Upper lobe of left lung (tissue), 6 donors: ENCODE measurements around the gene SLC25A13. TPM values are rescaled to one million over a fixed set of nuclear protein-coding genes. Genes with fewer than 3 reads are reported as not detected.

Source experiments
- ATAC-seq, 2 donors: fragments of 200-7000 bp; cut with Tn5 transposase; one replicate each; pipeline ENCODE4 v1.9.1; 2022; ENCODE audit warnings: mild to moderate bottlenecking in 2 of 2, moderate library complexity in 2 of 2; ENCODE audit not compliant: low FRiP score in 2 of 2
- DNase-seq, 2 donors: peaks; one replicate each; pipeline ENCODE4 v3.0.0-alpha.2; 2019 to 2020
- H3K27ac ChIP-seq, 4 donors: fragments of 200-600 bp; sonication (generic); one replicate each; pipeline ENCODE4 v1.5.1; 2016 to 2019
- H3K27me3 ChIP-seq, 4 donors: fragments of 200-600 bp; sonication (generic); one replicate each; pipeline ENCODE4 v1.5.1; 2017 to 2019
- H3K36me3 ChIP-seq, 4 donors: fragments of 200-600 bp; sonication (generic); one replicate each; pipeline ENCODE4 v1.5.1; 2016 to 2019
- H3K4me1 ChIP-seq, 4 donors: fragments of 200-600 bp; sonication (generic); one replicate each; pipeline ENCODE4 v1.5.1; 2018 to 2019
- H3K4me3 ChIP-seq, 4 donors: fragments of 200-600 bp; sonication (generic); one replicate each; pipeline ENCODE4 v1.5.1; 2017 to 2019; ENCODE audit warnings: mild to moderate bottlenecking in 2 of 4, moderate library complexity in 1 of 4
- H3K9me3 ChIP-seq, 4 donors: fragments of 200-600 bp; sonication (generic); one replicate each; pipeline ENCODE4 v1.5.1; 2018 to 2019
- EP300 ChIP-seq, 4 donors: sonication (generic); formaldehyde crosslinking; IDR thresholded peaks; one replicate each; pipeline ENCODE4 v1.5.1; 2017; ENCODE audit warnings: antibody characterized with exemption in 4 of 4, control low read depth in 2 of 4
- POLR2A ChIP-seq, 4 donors: fragments of 450-650 bp; IDR thresholded peaks; one replicate each; pipeline ENCODE4 v1.5.1; 2016 to 2017; ENCODE audit warnings: antibody characterized with exemption in 4 of 4, mild to moderate bottlenecking in 2 of 4
- POLR2AphosphoS5 ChIP-seq, 2 donors: sonication (generic); formaldehyde crosslinking; IDR thresholded peaks; one replicate each; pipeline ENCODE4 v1.5.1; 2017; ENCODE audit warnings: antibody characterized with exemption in 2 of 2
- WGBS, 2 donors: methylation state at CpG; one replicate each; pipeline ENCODE4 v1.1.5; 2017 to 2018; 5-methylcytosine and 5-hydroxymethylcytosine counted together
- total RNA-seq, 6 donors: library from RNA; depleted of rRNA in 4 of 6; stranded (reverse); fragments of >200 nt in 4 of 6; gene quantifications; one replicate each; pipeline versions ENCODE4 v1.1.0 to v1.2.1, GENCODE V29; 2016 to 2021
- TF ChIP-seq, protein P1 (sequence below), 6 experiments: fragments of 450-650 bp in 4 of 6; fragments of 200-600 bp in 2 of 6; sonication (generic) in 2 of 6; IDR thresholded peaks; one replicate each; pipeline ENCODE4 v1.5.1; 2016 to 2019; ENCODE audit warnings: antibody characterized with exemption in 6 of 6
- donor health status: DM: no; HTN: no; CAD: no; lungs with moderate emphysema.
- donor health status: DM: no; HTN: yes; CAD: no; lungs with severe emphysema.

Gene SLC25A13
- total RNA-seq, 6 donors from 2014 or later = 21.4 to 39.7 (median 30.8) TPM

DNA sequence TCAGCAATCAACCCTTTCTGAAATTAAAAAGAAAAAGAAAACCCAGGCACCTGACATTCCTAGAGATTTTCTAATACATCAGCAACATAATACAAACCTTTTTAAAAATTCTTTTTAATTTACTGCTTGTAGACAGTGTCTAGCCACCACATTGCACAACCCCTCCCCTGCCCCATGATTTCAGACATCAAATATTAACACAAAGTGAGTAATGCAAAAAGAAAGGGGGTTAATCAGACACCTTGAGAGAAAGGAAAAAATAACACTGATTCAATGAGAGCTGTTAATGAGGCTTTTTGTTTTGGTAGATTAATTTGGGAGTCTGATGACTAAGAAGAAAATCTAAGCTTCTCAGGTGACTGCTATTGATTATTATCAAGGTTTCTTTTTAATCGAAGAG lies 55.3 kb downstream of the SLC25A13 start:
- H3K9me3 ChIP-seq = no peaks in the 10 kb centered on the region
- ATAC-seq = no peak
- WGBS, 2 donors = 94 to 97% methylated on average over 1 of the region's 1 CpG
- TF ChIP-seq POLR2A (IDR thresholded peaks at IDR 0.05) (no peak), POLR2AphosphoS5 (IDR thresholded peaks at IDR 0.05) (no peak)
- TF ChIP-seq, protein P1, sequence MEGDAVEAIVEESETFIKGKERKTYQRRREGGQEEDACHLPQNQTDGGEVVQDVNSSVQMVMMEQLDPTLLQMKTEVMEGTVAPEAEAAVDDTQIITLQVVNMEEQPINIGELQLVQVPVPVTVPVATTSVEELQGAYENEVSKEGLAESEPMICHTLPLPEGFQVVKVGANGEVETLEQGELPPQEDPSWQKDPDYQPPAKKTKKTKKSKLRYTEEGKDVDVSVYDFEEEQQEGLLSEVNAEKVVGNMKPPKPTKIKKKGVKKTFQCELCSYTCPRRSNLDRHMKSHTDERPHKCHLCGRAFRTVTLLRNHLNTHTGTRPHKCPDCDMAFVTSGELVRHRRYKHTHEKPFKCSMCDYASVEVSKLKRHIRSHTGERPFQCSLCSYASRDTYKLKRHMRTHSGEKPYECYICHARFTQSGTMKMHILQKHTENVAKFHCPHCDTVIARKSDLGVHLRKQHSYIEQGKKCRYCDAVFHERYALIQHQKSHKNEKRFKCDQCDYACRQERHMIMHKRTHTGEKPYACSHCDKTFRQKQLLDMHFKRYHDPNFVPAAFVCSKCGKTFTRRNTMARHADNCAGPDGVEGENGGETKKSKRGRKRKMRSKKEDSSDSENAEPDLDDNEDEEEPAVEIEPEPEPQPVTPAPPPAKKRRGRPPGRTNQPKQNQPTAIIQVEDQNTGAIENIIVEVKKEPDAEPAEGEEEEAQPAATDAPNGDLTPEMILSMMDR (IDR thresholded peaks at IDR 0.05) = no peak
- H3K36me3 ChIP-seq = peaks cover 0 to 11% (median 3%) of the 10 kb centered on the region in 4 donors
- DNase-seq = no peak
- no peaks in the 10 kb centered on the region for H3K4me1 ChIP-seq
- H3K4me3 ChIP-seq = no peak overlapping the region
- no peak overlapping the region for H3K27ac ChIP-seq
- no peaks in the 10 kb centered on the region for H3K27me3 ChIP-seq

DNA sequence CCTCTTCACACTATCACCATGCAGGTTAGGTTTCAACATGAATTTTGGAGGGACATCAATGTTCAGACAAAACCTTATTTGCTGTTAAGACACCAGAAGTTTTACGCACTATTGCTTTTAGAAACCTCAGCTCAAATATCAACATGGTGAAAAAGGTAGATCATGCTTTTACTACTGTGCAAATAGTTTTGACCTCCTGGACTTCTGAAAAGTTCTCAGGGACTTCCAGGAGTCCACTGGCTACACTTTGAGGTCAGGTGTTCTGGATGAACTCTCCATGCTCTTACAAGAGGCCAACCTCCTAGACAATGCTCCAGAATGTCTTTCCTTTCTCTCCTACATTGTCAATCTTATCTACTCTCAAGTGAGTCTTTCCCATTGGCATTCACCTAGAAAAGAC lies 55.9 kb downstream of the SLC25A13 start:
- Histone ChIP-seq H3K27me3 (no peaks in the 10 kb centered on the region), H3K4me1 (no peaks in the 10 kb centered on the region), H3K36me3 (peaks cover 0 to 11% (median 3%) of the 10 kb centered on the region in 4 donors), H3K27ac (no peak overlapping the region), H3K4me3 (no peak overlapping the region), H3K9me3 (no peaks in the 10 kb centered on the region)
- DNase-seq = no peak
- TF ChIP-seq POLR2AphosphoS5 (IDR thresholded peaks at IDR 0.05) (no peak), EP300 (IDR thresholded peaks at IDR 0.05) (no peak), POLR2A (IDR thresholded peaks at IDR 0.05) (no peak)
- TF ChIP-seq, protein P1 (IDR thresholded peaks at IDR 0.05) = no peak
- no peak for ATAC-seq
- WGBS, 2 donors = 88 to 100% methylated on average over 1 of the region's 1 CpG

DNA sequence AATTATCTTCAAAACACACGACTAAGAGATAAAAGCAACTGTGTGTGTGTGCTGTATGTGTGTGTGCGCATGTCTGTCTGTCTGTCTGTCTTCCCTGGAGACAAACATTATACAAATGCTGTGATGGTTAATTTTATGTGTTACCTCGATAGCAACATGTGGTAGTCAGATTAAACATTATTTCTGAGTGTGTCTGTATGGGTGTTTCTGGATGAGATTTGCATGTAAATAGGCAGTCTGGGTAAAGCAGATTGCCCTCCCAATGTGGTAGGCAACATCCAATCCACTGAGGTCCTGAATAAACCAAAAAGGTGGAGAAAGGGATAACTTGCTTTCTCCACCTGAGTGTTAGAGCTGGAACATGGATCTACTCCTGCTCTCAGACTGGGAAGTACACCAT lies 67.9 kb downstream of the SLC25A13 start:
- no peak for DNase-seq
- Histone ChIP-seq H3K27me3 (no peaks in the 10 kb centered on the region), H3K9me3 (no peaks in the 10 kb centered on the region), H3K27ac (no peak overlapping the region), H3K4me3 (no peak overlapping the region), H3K4me1 (no peaks in the 10 kb centered on the region), H3K36me3 (no peaks in the 10 kb centered on the region)
- TF ChIP-seq POLR2AphosphoS5 (IDR thresholded peaks at IDR 0.05) (no peak), EP300 (IDR thresholded peaks at IDR 0.05) (no peak), POLR2A (IDR thresholded peaks at IDR 0.05) (no peak)
- TF ChIP-seq, protein P1 (IDR thresholded peaks at IDR 0.05) = no peak
- ATAC-seq = no peak
- WGBS, 2 donors = 90 to 97% methylated on average over 3 of the region's 3 CpGs

DNA sequence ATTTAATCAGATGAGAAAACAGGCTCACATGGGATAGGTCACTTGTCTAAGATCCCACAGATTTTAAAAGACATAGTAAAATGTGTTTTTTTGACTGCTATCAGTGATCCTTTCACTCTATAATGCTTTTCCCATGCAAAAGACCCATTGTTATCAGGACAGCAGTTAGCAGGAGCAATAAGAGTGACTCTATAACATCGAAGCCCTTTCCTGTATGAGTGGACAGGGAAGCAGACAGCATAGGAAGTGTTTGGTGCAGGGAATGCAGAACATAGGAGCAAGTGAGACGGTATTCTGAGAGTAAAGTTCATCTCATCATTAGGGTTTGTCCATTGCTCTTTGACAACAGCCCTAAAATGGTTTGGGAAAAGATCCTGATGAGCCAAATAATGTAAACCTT lies 68.5 kb downstream of the SLC25A13 start:
- no peak for DNase-seq
- ATAC-seq = no peak
- Histone ChIP-seq H3K9me3 (no peaks in the 10 kb centered on the region), H3K27ac (no peak overlapping the region), H3K36me3 (no peaks in the 10 kb centered on the region), H3K27me3 (no peaks in the 10 kb centered on the region), H3K4me1 (no peaks in the 10 kb centered on the region), H3K4me3 (no peak overlapping the region)
- 63 to 78% methylated on average over 2 of the region's 2 CpGs for WGBS, 2 donors
- TF ChIP-seq, protein P1 (IDR thresholded peaks at IDR 0.05) = no peak
- TF ChIP-seq EP300 (IDR thresholded peaks at IDR 0.05) (no peak), POLR2AphosphoS5 (IDR thresholded peaks at IDR 0.05) (no peak), POLR2A (IDR thresholded peaks at IDR 0.05) (no peak)

DNA sequence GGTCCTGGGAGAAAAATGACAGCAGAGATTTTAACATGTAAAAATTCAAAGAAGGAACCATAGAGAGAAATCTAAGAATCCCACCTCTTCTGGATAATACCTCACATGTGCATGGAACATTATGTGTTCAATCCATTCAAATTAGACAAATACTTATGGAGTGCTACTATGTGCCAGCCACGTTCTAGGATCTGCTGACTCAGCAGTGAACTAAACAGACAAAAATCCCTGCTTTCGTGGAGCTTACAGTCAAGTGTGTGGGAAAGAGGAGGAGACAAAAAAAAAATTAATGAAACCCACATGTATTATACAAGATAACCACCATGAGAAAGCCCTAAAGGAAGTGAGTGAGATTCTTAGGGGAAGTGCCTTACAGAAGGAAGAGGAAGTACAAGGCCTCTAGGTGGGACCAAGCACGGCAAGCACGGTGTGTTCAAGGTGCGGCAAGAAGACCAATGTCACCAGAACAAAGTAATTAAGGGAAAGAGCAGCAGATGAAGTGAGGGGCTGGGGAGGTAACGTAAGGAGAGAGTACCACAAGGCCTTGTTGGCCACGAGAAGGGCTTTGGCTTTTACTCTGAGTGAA lies 71.0 kb downstream of the SLC25A13 start:
- no peak overlapping the region for H3K27ac ChIP-seq
- WGBS, 2 donors = 79 to 86% methylated on average over 7 of the region's 7 CpGs
- H3K4me3 ChIP-seq = no peak overlapping the region
- TF ChIP-seq, protein P1 (IDR thresholded peaks at IDR 0.05) = no peak
- TF ChIP-seq EP300 (IDR thresholded peaks at IDR 0.05) (no peak), POLR2A (IDR thresholded peaks at IDR 0.05) (no peak), POLR2AphosphoS5 (IDR thresholded peaks at IDR 0.05) (no peak)
- H3K36me3 ChIP-seq = no peaks in the 10 kb centered on the region
- no peaks in the 10 kb centered on the region for H3K4me1 ChIP-seq
- ATAC-seq = no peak
- no peaks in the 10 kb centered on the region for H3K27me3 ChIP-seq
- H3K9me3 ChIP-seq = no peaks in the 10 kb centered on the region
- DNase-seq = no peak
